NCI-H2196 treated with DMSO at 0.1 percent for 48 hours (cell line): ENCODE data around the gene CCDC57.

ENCODE experiments used
- DNase-seq: peaks from one replicate; lab custom pipeline; 2025; ENCODE audit not compliant: unreplicated experiment; lab: John Stamatoyannopoulos, UW

Gene CCDC57

GRCh38 chr17:82085931-82086764 lies 126.5 kb downstream of the CCDC57 start:
- DNase-seq = no peak

GRCh38 chr17:82085031-82085861 lies 127.4 kb downstream of the CCDC57 start:
- no peak for DNase-seq

DNA sequence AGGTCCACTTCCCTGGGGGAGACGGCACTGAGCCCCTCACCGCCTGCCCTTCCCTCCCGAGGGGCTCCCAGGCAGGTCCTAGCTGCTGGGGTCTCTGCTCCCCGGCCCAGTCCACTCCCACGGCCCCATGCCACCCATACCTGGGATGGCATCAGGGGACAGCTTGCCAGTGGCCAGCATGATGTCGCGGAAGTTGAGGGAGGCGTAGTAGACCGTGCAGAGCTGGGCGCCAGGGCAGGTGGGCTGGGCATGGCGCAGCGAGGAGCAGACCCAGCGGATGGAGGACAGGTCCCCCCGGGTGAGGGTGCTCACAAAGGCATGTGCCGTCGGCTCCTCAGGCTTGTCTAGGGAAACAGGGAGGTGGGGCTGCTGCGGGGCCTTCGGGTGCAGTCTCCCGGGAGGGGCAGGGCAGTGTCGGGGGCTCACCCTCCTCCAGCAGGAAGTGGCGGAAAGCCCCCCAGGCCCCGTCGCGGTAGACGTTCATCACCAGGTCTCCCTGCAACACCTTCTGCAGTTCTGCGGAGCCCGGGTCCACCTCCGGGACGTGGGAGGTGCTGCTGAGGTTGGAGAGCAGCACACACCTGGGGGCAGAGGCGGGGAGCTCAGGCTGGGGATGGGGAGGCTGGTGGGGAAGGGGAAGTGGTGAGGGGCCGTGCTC lies 128.1 kb downstream of the CCDC57 start:
- no peak for DNase-seq

GRCh38 chr17:82083533-82084359 lies 128.9 kb downstream of the CCDC57 start:
- DNase-seq = no peak

GRCh38 chr17:82083009-82083408 lies 129.6 kb downstream of the CCDC57 start:
- no peak for DNase-seq

GRCh38 chr17:82082456-82082855 lies 130.2 kb downstream of the CCDC57 start:
- no peak for DNase-seq

- DNase-seq = no peak
Observed at GRCh38 chr17:82081966-82082365, 130.7 kb downstream of the CCDC57 start.

GRCh38 chr17:82081546-82081945 lies 131.1 kb downstream of the CCDC57 start:
- no peak for DNase-seq

GRCh38 chr17:82080789-82081464 lies 131.7 kb downstream of the CCDC57 start:
- no peak for DNase-seq

GRCh38 chr17:82080048-82080788 lies 132.4 kb downstream of the CCDC57 start:
- DNase-seq = no peak

DNA sequence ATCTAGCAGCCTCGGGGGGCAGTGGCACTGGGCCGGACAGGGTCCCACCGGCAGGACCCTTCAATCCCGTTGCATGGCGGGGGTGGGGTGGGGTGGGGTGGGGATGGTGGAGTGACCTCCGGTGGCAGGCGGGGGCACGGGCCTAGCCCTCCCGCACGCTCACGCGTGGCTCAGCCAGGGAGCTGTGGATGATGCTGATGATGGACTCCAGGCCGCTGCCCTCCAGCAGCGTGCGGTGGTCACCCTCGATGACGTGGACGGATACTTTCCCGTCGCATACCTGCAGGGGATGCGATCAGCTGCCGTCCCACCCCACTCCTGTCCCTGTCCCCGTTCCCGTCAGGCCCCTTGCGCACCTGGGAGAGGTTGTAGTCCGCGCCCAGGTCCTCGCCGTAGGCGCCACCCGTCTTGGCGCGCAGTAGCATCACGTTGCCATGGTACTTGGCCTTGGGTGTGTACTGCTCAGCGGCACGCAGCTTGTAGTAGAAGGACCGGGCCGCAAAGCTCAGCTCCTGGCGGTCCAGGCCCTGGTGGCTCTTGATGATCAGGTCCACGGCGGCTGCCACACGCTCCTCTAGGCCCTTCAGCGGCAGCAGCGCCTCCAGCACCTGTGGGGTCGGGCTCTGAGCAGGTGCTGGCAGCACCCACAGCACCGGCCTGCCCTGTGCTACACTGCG lies 133.5 kb downstream of the CCDC57 start:
- DNase-seq = no peak

- DNase-seq = no peak
Observed at GRCh38 chr17:82078433-82078832, 134.2 kb downstream of the CCDC57 start.

GRCh38 chr17:82077617-82078358 lies 134.9 kb downstream of the CCDC57 start:
- DNase-seq = no peak

GRCh38 chr17:82076785-82077591 lies 135.7 kb downstream of the CCDC57 start:
- no peak for DNase-seq

DNA sequence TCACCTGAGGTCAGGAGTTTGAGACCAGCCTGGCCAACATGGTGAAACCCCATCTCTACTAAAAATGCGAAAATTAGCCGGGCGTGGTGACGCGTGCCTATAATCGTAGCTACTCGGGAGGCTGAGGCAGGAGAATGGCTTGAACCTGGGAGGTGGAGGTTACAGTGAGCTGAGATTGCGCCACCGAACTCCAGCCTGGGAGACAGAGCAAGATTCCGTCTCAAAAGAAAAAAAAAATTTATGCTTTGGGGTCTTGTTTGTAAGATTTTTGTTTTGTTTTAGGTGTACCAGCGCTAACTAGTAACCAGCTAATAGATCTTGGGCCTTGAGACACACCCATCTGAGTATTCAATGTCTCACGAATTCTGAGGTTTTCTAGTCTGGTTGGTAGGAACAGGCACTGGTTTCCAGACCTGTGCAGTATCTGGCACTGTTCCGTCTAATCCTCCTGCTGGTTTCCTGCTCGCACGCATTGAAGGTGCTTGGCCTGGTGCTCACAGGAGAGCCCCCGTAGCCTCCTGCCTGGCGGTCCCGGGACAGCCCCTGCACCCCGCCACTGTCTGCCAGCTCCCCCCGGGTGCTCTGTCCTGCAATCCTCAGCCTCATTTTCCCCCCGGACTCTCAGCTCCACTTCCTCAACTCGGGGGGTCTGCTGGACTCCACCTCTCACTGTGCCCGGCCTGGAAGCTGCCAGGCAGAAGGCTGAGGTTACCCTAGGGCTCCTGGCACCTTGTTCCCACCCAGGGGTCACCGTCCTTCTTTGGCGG lies 136.4 kb downstream of the CCDC57 start:
- DNase-seq = no peak

GRCh38 chr17:82073446-82073845 lies 139.2 kb downstream of the CCDC57 start:
- DNase-seq = no peak

DNA sequence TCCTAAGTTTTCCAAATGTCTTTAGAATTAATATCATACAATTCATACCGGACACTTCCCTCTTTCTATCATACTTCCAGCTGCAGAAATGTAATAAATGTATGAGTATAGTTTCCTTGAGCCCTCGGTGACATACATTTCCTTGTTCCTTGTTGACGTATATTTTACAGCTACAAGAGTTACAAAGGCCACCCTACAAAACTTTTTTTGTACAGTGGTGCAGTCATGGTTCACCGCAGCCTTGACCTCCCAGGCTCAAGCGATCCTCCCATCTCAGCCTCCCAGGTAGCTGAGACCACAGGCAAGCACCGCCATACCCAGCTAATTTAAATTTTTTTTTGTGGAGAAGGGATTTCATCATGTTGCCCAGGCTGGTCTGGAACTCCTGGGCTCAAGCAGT lies 139.8 kb downstream of the CCDC57 start:
- no peak for DNase-seq
